Measurements from ENCODE around the gene DERL2. TPM values are rescaled to one million over a fixed set of nuclear protein-coding genes. Genes with fewer than 3 reads are reported as not detected.

Gene DERL2
- total RNA-seq (10 to 100 TPM; 47.3 to 57.5 TPM), polyA plus RNA-seq (10 to 100 TPM; 30.9 to 57.6 TPM)
- long read RNA-seq, donor 1, full-length matches to known transcripts = 41 of 59 reads
- long read RNA-seq, donor 1, partial matches to known transcripts = 0 of 59 reads
- long read RNA-seq, donor 1, other reads (novel, unspliced or antisense) = 18 of 59 reads
- long read RNA-seq, donor 2, full-length matches to known transcripts = 24 of 31 reads
- long read RNA-seq, donor 2, partial matches to known transcripts = 1 of 31 reads
- long read RNA-seq, donor 2, other reads (novel, unspliced or antisense) = 6 of 31 reads

DNA sequence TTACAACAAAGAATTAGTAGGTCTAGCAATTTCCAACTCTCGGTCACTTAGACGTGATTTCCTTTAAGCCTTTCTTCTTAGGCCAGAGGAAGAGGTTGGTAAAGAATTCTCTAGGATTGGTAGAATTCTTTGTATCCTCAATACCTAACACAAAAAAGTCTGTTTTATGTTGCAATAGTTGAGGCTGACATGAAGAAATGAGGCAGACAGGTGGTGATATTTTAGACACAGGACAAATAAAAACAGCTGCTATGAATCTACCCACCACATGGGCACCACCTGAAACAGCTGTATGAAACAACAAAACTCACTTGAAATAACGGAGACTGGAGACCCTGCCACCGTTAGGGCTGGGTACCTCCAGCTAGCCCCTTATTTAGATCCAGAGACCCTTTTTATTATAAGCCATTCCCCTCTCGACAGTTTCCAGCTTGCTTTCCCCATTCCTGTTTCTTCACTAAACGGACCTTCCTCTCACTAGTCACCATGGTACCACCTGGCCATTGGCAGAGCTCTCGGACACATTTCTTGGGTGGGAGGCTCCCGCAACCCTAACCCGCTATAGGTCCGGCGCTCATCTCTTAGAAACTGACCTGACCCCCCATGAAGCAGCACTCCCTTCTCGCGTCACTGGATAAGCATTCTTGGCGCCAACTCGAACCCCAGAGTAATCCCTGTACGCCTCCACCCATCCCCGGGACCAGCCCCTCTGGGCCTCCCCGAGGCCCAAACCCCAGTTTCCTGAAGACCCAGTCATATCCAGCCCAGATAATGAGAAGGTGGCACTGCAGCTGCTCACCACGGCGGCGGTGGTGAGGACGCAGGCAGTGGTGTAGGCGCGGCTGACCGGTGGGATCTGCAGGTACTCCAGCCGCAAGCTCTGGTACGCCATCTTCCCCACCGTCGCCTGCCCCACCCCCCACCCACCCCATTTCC lies at the start of gene DERL2:
Gene DERL2 (minus strand): TSS at position 909 of the 936 bp plus-strand sequence. CDS start 17 bp downstream, at position 892.
- Histone ChIP-seq H3K36me3 (ENCODE audit: control insufficient read depth in 1 of 2, insufficient read depth in 2 of 2, low read length in 1 of 2) (peaks cover 0 to 4% of the 10 kb centered on the region in 2 donors), H3K27me3 (ENCODE audit: control insufficient read depth in 1 of 2, insufficient read depth in 2 of 2, low read length in 1 of 2) (no peaks in the 10 kb centered on the region), H3K4me1 (ENCODE audit: control insufficient read depth in 1 of 2, insufficient read depth in 2 of 2, low read length in 2 of 2) (no peaks in the 10 kb centered on the region), H3K9me3 (ENCODE audit: control insufficient read depth, low read length) (no peaks in the 10 kb centered on the region), H3K4me3 (ENCODE audit: low read length in 2 of 2) (peak within 1 kb of the TSS; percentile 62 to 86), H3K27ac (ENCODE audit: low read depth in 1 of 2, low read length in 2 of 2) (peak within 1 kb of the TSS; percentile 71 to 99)
- ATAC-seq (ENCODE audit: low FRiP score) (peak; percentile 23), DNase-seq (no peak)
- 5% methylated on average over 28 to 29 of the region's 29 CpGs for WGBS, 2 donors
- intact Hi-C loops (cut with DNase I) = loop anchor here (2.0 to 5.0 kb wide), 3 partner anchors 17 to 97 kb away; partner anchors contain the start of genes DHX33 (in 2 of the 2) and NLRP1 (in 1 of the 2)

DNA sequence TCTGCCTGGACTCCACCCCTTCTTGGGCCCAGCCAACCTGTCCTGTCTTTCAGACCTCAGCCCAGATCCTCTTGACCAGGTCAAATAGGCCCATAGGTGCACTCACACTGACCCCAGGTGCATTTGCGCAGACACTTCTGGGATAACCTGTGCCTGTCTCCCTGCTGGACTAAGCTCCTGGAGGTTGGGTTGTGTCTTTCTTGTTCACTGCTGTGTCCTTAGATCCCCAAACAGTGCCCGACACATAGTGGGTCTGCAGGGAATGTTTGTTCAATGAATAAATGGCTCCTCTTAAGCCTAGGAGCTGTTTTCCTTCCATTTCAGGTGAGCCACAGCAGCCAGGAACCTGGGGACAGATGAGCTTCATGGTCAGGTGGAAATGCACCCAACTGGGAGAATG lies 49.5 kb upstream of the DERL2 start:
- no peak overlapping the region for H3K27ac ChIP-seq (ENCODE audit: low read depth in 1 of 2, low read length in 2 of 2)
- no peaks in the 10 kb centered on the region for H3K27me3 ChIP-seq (ENCODE audit: control insufficient read depth in 1 of 2, insufficient read depth in 2 of 2, low read length in 1 of 2)
- DNase-seq = no peak
- H3K9me3 ChIP-seq (ENCODE audit: control insufficient read depth, low read length) = no peaks in the 10 kb centered on the region
- 89 to 93% methylated on average over 2 of the region's 2 CpGs for WGBS, 2 donors
- no peaks in the 10 kb centered on the region for H3K4me1 ChIP-seq (ENCODE audit: control insufficient read depth in 1 of 2, insufficient read depth in 2 of 2, low read length in 2 of 2)
- no peak overlapping the region for H3K4me3 ChIP-seq (ENCODE audit: low read length in 2 of 2)
- peaks cover 0 to 3% of the 10 kb centered on the region in 2 donors for H3K36me3 ChIP-seq (ENCODE audit: control insufficient read depth in 1 of 2, insufficient read depth in 2 of 2, low read length in 1 of 2)
- ATAC-seq (ENCODE audit: low FRiP score) = no peak
- intact Hi-C loops (cut with DNase I) = no loop called here

DNA sequence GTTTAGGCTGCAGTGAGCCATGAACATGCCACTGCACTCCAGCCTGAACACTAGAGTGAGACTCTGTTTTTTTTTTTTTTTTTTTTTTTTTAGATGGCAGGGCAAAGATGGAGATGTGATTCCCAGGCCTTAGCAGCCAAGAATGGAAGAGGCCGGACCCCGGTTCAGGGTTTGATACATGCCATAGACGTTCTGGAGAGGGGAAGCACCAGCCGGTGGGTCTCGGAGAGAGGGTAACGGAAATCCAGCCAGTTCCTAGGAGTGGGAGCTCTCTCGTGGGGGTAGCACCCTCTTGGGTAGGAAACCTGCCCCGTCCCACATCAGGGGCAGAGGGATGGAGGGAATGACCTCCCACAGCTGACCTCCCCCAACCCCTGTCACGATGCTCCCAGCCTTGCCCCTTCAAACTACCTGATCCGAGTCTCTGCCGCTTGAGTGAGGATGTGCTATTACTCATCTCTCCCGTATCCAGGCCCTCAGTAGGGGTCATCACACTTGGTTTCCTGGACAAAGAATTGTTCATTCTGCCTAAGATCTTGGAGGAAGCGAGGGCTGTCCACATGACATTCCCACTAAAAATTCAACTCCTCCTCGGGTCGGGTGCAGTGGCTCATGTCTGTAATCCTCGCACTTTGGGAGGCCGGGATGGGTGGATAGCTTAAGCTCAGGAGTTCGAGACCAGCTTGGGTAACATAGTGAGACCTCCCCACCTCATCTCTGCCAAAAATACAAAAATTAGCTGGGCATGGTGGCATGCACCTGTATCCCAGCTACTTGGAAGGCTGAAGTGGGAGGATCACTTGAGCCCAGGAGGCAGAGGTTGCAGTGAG lies 47.7 kb upstream of the DERL2 start:
- intact Hi-C loops (cut with DNase I) = loop anchor here in 1 of 2 donors (5.0 kb wide), 1 partner anchor 49 kb away; the partner anchor contains the start of gene NLRP1
- H3K4me1 ChIP-seq (ENCODE audit: control insufficient read depth in 1 of 2, insufficient read depth in 2 of 2, low read length in 2 of 2) = no peaks in the 10 kb centered on the region
- ATAC-seq (ENCODE audit: low FRiP score) (no peak), DNase-seq (no peak)
- no peaks in the 10 kb centered on the region for H3K27me3 ChIP-seq (ENCODE audit: control insufficient read depth in 1 of 2, insufficient read depth in 2 of 2, low read length in 1 of 2)
- H3K9me3 ChIP-seq (ENCODE audit: control insufficient read depth, low read length) = no peaks in the 10 kb centered on the region
- H3K4me3 ChIP-seq (ENCODE audit: low read length in 2 of 2) = no peak overlapping the region
- H3K36me3 ChIP-seq (ENCODE audit: control insufficient read depth in 1 of 2, insufficient read depth in 2 of 2, low read length in 1 of 2) = peaks cover 0 to 4% of the 10 kb centered on the region in 2 donors
- H3K27ac ChIP-seq (ENCODE audit: low read depth in 1 of 2, low read length in 2 of 2) = no peak overlapping the region
- 86% methylated on average over 18 of the region's 18 CpGs for WGBS, 2 donors

- 86 to 92% methylated on average over 8 of the region's 8 CpGs for WGBS, 2 donors
- ATAC-seq (ENCODE audit: low FRiP score) (no peak), DNase-seq (no peak)
- Histone ChIP-seq H3K36me3 (ENCODE audit: control insufficient read depth in 1 of 2, insufficient read depth in 2 of 2, low read length in 1 of 2) (peaks cover 0 to 4% of the 10 kb centered on the region in 2 donors), H3K9me3 (ENCODE audit: control insufficient read depth, low read length) (no peaks in the 10 kb centered on the region), H3K4me1 (ENCODE audit: control insufficient read depth in 1 of 2, insufficient read depth in 2 of 2, low read length in 2 of 2) (peaks cover 0 to under 1% of the 10 kb centered on the region in 2 donors), H3K4me3 (ENCODE audit: low read length in 2 of 2) (no peak overlapping the region), H3K27me3 (ENCODE audit: control insufficient read depth in 1 of 2, insufficient read depth in 2 of 2, low read length in 1 of 2) (no peaks in the 10 kb centered on the region), H3K27ac (ENCODE audit: low read depth in 1 of 2, low read length in 2 of 2) (no peak overlapping the region)
- intact Hi-C loops (cut with DNase I) = loop anchor here in 1 of 2 donors (5.0 kb wide), 1 partner anchor 50 kb away; the partner anchor contains the start of gene NLRP1
Measured at GRCh38 chr17:5532581-5532980, 46.6 kb upstream of the DERL2 start.

DNA sequence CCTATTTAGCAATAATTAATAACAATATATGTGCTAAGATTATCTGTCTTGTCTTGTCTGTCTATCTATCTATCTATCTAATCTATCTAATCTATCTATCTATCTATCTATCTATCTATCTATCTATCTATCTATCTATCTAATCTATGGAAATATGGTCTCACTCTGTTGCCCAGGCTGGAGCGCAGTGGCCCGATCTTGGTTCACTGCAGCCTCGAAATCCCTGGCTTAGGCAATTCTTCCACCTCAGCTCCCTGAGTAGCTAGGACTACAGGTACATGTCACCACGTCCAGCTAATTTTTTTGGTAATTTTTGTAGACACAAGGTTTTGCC lies 45.1 kb upstream of the DERL2 start:
- intact Hi-C loops (cut with DNase I) = loop anchor here in 1 of 2 donors (5.0 kb wide), 1 partner anchor 51 kb away; the partner anchor contains the start of gene NLRP1
- H3K9me3 ChIP-seq (ENCODE audit: control insufficient read depth, low read length) = no peaks in the 10 kb centered on the region
- H3K4me3 ChIP-seq (ENCODE audit: low read length in 2 of 2) = no peak overlapping the region
- H3K27ac ChIP-seq (ENCODE audit: low read depth in 1 of 2, low read length in 2 of 2) = no peak overlapping the region
- ATAC-seq (ENCODE audit: low FRiP score) (no peak), DNase-seq (no peak)
- H3K4me1 ChIP-seq (ENCODE audit: control insufficient read depth in 1 of 2, insufficient read depth in 2 of 2, low read length in 2 of 2) = peaks cover 0 to 3% of the 10 kb centered on the region in 2 donors
- WGBS, 2 donors = 92 to 96% methylated on average over 4 of the region's 4 CpGs
- H3K36me3 ChIP-seq (ENCODE audit: control insufficient read depth in 1 of 2, insufficient read depth in 2 of 2, low read length in 1 of 2) = peaks cover 0 to 4% of the 10 kb centered on the region in 2 donors
- H3K27me3 ChIP-seq (ENCODE audit: control insufficient read depth in 1 of 2, insufficient read depth in 2 of 2, low read length in 1 of 2) = no peaks in the 10 kb centered on the region

GRCh38 chr17:5530265-5531084 lies 44.5 kb upstream of the DERL2 start:
- DNase-seq = no peak
- Histone ChIP-seq H3K27me3 (ENCODE audit: control insufficient read depth in 1 of 2, insufficient read depth in 2 of 2, low read length in 1 of 2) (no peaks in the 10 kb centered on the region), H3K36me3 (ENCODE audit: control insufficient read depth in 1 of 2, insufficient read depth in 2 of 2, low read length in 1 of 2) (peaks cover 0 to 4% of the 10 kb centered on the region in 2 donors), H3K4me3 (ENCODE audit: low read length in 2 of 2) (no peak overlapping the region), H3K27ac (ENCODE audit: low read depth in 1 of 2, low read length in 2 of 2) (no peak overlapping the region), H3K9me3 (ENCODE audit: control insufficient read depth, low read length) (no peaks in the 10 kb centered on the region), H3K4me1 (ENCODE audit: control insufficient read depth in 1 of 2, insufficient read depth in 2 of 2, low read length in 2 of 2) (peaks cover 0 to 3% of the 10 kb centered on the region in 2 donors)
- ATAC-seq (ENCODE audit: low FRiP score) = no peak
- WGBS, 2 donors = 87 to 91% methylated on average over 12 of the region's 12 CpGs
- intact Hi-C loops (cut with DNase I) = loop anchor here in 1 of 2 donors (5.0 kb wide), 1 partner anchor 52 kb away; the partner anchor contains the start of gene NLRP1

DNA sequence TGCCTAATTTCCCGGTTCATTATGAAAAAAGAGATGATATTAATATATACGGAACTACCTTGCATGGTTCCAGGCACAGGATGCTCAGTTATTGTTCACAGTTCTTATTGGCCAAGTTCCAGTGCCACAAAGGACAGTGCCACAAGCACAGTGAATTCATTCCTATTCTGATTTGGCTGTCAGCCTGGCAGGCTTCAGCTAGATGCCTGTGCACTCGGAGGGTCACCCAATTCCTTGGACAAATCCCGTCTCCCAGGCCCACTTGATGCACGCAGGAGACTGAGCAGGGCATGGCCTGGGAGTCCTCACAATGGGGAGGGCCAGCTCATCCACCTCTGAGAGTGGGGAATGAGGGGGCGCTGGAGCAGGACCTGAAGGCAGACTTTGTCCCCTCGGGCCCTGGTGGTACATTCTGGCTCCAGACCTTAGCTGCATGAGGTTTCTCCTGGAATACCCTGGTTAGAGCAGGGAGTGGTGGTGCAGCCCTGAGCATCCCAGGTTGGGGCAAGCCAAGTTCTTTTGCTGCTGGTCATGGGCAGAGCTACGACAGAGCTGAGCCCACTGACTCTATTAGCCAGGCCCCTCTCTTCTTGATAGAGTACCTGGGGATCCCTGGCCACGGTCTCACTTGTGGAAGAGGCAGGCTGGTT lies 41.7 kb upstream of the DERL2 start:
- DNase-seq (no peak), ATAC-seq (ENCODE audit: low FRiP score) (peak; percentile 28)
- no peaks in the 10 kb centered on the region for H3K27me3 ChIP-seq (ENCODE audit: control insufficient read depth in 1 of 2, insufficient read depth in 2 of 2, low read length in 1 of 2)
- H3K36me3 ChIP-seq (ENCODE audit: control insufficient read depth in 1 of 2, insufficient read depth in 2 of 2, low read length in 1 of 2) = peaks cover 0 to 6% of the 10 kb centered on the region in 2 donors
- no peaks in the 10 kb centered on the region for H3K9me3 ChIP-seq (ENCODE audit: control insufficient read depth, low read length)
- no peak overlapping the region for H3K4me3 ChIP-seq (ENCODE audit: low read length in 2 of 2)
- intact Hi-C loops (cut with DNase I) = loop anchor here in 1 of 2 donors (2.0 kb wide), 1 partner anchor 41 kb away; the partner anchor contains the start of genes DERL2 and MIS12
- peaks cover 0 to 3% of the 10 kb centered on the region in 2 donors for H3K4me1 ChIP-seq (ENCODE audit: control insufficient read depth in 1 of 2, insufficient read depth in 2 of 2, low read length in 2 of 2)
- H3K27ac ChIP-seq (ENCODE audit: low read depth in 1 of 2, low read length in 2 of 2) = peak overlapping the region; percentile 70 to 92
- 81 to 84% methylated on average over 9 of the region's 9 CpGs for WGBS, 2 donors
